GM13977 (cell line): Measurements from ENCODE around the gene RRAGB.
"Not testable (repeated sequence)": the region's sequence is repeated elsewhere in the genome, so short reads cannot be mapped to it uniquely, and the experiment has no call there.

Experiments used
- DNase-seq: peaks from one replicate; pipeline ENCODE4 v3.0.0; 2012; ENCODE audit warnings: low spot score
- in situ Hi-C: fragments of 300-500 bp; cut with MboI; formaldehyde crosslinking; loops from one replicate; pipeline ENCODE4 v1.12.0; 2022; ENCODE audit warnings: low sequenced_read_pairs, low pct_unique_long_range_greater_than_20kb, mixed read lengths, inconsistent platforms; ENCODE audit not compliant: unreplicated experiment
- TF ChIP-seq, protein P1 (sequence below): IDR thresholded peaks from 2 replicates; pipeline ENCODE4 v1.5.1; 2012; ENCODE audit warnings: mild to moderate bottlenecking, control low read depth; ENCODE audit not compliant: insufficient read depth; ENCODE audit errors: extremely low read depth, missing control alignments

RRAGB gene

GRCh38 chrX:55767100-55767499 lies 49.6 kb downstream of the RRAGB start:
- in situ Hi-C loops, result no loop called here
- TF ChIP-seq, protein P1, sequence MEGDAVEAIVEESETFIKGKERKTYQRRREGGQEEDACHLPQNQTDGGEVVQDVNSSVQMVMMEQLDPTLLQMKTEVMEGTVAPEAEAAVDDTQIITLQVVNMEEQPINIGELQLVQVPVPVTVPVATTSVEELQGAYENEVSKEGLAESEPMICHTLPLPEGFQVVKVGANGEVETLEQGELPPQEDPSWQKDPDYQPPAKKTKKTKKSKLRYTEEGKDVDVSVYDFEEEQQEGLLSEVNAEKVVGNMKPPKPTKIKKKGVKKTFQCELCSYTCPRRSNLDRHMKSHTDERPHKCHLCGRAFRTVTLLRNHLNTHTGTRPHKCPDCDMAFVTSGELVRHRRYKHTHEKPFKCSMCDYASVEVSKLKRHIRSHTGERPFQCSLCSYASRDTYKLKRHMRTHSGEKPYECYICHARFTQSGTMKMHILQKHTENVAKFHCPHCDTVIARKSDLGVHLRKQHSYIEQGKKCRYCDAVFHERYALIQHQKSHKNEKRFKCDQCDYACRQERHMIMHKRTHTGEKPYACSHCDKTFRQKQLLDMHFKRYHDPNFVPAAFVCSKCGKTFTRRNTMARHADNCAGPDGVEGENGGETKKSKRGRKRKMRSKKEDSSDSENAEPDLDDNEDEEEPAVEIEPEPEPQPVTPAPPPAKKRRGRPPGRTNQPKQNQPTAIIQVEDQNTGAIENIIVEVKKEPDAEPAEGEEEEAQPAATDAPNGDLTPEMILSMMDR, result no peak
- no peak for DNase-seq

DNA sequence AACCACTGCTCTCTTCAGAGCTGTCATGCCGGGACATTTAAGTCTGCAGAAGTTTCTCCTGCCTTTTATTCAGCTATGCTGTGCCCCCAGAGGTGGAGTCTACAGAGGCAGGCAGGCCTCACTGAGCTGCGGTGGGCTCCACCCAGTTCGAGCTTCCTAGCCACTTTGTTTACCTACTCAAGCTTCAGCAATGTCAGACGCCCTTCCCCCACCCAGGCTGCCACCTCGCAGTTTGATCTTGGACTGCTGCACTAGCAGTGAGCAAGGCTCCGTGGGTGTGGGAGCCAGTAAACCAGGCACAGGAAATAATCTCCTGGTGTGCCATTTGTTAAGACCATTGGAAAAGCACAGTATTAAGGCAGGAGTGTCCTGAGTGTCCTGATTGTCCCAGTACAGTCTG lies 56.9 kb downstream of the RRAGB start:
- DNase-seq, in situ Hi-C loops: not testable (repeated sequence)

- in situ Hi-C loops, result no loop called here
- TF ChIP-seq, protein P1, result no peak
- no peak for DNase-seq
These were observed 60.0 kb downstream of the RRAGB start for GRCh38 chrX:55777596-55777995.

- no peak for DNase-seq
- TF ChIP-seq, protein P1, result no peak
- in situ Hi-C loops, result no loop called here
These were observed 60.8 kb downstream of the RRAGB start for GRCh38 chrX:55778322-55778721.

- in situ Hi-C loops, result no loop called here
- no peak for DNase-seq
- TF ChIP-seq, protein P1, result no peak
These were observed 66.2 kb downstream of the RRAGB start for GRCh38 chrX:55783723-55784122.

GRCh38 chrX:55787063-55787462 lies 69.5 kb downstream of the RRAGB start:
- no peak for DNase-seq
- in situ Hi-C loops, result no loop called here
- TF ChIP-seq, protein P1, result no peak

DNA sequence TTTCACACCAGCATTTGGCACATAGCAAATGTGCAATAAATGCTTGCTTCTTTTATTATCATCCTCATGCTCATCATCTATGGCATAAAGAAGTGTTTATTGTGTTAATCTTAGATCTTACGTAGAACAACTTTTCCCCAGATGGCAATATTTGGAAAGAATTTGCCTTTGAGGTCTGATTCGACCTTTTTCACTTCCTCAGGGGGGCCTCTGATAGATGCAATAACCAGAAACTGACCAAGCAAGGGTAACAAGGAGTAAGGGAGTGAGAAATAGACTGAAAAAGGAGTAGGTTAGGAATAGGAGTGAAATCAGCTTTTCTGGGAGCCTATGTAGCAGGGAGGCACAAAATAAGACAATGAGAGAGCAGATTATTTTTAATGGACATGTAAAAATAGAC lies 70.2 kb downstream of the RRAGB start:
- DNase-seq, result no peak
- in situ Hi-C loops, result no loop called here
- TF ChIP-seq, protein P1, result no peak

DNA sequence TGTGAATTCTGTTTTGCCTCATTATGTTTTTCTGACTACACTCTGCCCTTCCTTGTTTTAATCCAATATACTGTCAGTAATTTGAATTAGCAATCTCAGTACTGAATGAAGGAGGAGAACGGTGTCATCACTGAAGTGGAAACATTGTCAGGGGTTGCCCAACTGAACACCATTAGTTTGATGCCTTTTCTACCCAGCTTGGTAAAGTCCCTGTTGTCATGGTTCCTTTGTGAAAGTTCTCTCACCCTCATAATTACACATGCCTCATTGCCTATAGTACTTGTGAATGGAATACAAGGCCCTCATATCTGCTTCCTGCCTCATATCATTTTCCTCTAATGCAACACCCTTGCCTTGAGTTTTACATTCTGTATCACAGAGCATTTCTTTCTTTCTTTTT lies 76.9 kb downstream of the RRAGB start:
- peak; percentile 36 for DNase-seq
- in situ Hi-C loops, result no loop called here
- TF ChIP-seq, protein P1, result no peak
